Body of pancreas (tissue), 4 donors: ENCODE results near the gene FIBCD1.

ENCODE experiments used
- CTCF ChIP-seq, 7 experiments: fragments of 450-650 bp in 4 of 7; fragments of 200-600 bp in 3 of 7; sonication (generic) in 3 of 7; IDR thresholded peaks; one replicate each; pipeline ENCODE4 v1.5.1; 2016 to 2019; ENCODE audit warnings: antibody characterized with exemption in 7 of 7
- POLR2A ChIP-seq, 3 donors: fragments of 450-650 bp; IDR thresholded peaks; one replicate each; pipeline ENCODE4 v1.6.1; 2016; ENCODE audit warnings: antibody characterized with exemption in 3 of 3, mild to moderate bottlenecking in 2 of 3

- TF ChIP-seq CTCF (IDR thresholded peaks at IDR 0.05) = no peak
- no peak for TF ChIP-seq POLR2A (IDR thresholded peaks at IDR 0.05)
Observed at GRCh38 chr9:130963916-130964315, 24.9 kb upstream of the FIBCD1 start.
